ENCODE measurements around the gene NTM. TPM values are rescaled to one million over a fixed set of nuclear protein-coding genes. Genes with fewer than 3 reads are reported as not detected.

The NTM gene
- total RNA-seq, 4 donors from 2014 or later, result 0.21 to 3.2 (median 0.84) TPM

DNA sequence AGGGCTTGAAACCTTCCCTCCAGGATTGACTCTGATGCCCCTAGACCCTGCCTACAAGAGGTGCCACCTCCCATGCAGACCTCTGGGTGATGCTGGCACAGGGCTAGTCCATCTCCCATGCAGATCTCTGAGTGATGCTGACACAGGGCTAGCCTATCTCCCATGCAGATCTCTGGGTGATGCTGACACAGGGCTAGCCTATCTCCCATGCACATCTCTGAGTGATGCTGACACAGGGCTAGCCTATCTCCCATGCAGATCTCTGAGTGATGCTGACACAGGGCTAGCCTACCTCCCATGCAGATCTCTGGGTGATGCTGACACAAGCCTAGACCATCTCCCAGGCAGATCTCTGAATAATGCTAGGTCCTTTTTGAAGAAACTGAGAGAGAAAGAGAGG, 321.7 kb downstream of the NTM start:
- Histone ChIP-seq H3K9me3 (no peaks in the 10 kb centered on the region), H3K27ac (no peak overlapping the region), H3K4me1 (peaks cover 0 to 28% (median 15%) of the 10 kb centered on the region in 3 donors), H3K36me3 (no peaks in the 10 kb centered on the region), H3K4me3 (no peak overlapping the region), H3K27me3 (peaks cover 0 to 93% (median 0%) of the 10 kb centered on the region in 4 donors)
- no peak for DNase-seq
- TF ChIP-seq, protein P1, sequence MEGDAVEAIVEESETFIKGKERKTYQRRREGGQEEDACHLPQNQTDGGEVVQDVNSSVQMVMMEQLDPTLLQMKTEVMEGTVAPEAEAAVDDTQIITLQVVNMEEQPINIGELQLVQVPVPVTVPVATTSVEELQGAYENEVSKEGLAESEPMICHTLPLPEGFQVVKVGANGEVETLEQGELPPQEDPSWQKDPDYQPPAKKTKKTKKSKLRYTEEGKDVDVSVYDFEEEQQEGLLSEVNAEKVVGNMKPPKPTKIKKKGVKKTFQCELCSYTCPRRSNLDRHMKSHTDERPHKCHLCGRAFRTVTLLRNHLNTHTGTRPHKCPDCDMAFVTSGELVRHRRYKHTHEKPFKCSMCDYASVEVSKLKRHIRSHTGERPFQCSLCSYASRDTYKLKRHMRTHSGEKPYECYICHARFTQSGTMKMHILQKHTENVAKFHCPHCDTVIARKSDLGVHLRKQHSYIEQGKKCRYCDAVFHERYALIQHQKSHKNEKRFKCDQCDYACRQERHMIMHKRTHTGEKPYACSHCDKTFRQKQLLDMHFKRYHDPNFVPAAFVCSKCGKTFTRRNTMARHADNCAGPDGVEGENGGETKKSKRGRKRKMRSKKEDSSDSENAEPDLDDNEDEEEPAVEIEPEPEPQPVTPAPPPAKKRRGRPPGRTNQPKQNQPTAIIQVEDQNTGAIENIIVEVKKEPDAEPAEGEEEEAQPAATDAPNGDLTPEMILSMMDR (IDR thresholded peaks at IDR 0.05), result no peak
- TF ChIP-seq POLR2A (IDR thresholded peaks at IDR 0.05), result no peak
- intact Hi-C loops (cut with DNase I), result no loop called here

- WGBS, 2 donors, result 54 to 60% methylated on average over 1 of the region's 1 CpG
- H3K36me3 ChIP-seq, result no peaks in the 10 kb centered on the region
- H3K27me3 ChIP-seq, result peaks cover 0 to 87% (median 0%) of the 10 kb centered on the region in 4 donors
Measured at GRCh38 chr11:131692961-131693360, 322.5 kb downstream of the NTM start.

DNA sequence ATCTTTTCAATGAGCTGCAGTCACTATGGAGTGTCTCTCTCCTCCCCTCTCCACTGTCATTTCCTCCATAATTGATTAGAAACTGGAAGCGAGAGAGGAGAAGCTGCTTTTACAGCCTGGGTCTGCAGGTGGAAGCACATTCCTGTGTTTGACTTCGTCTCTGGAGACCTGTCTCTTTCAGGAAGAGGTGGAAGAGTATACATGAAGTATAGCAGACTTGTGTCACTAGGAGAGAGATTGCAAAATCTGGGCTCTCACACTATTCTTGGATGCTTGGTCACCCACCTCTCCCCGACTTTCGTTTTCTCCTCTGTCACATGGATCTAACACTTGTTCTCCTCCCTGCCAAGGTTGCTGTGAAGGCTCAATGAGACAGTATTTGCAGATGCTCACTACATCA, 323.3 kb downstream of the NTM start:
- H3K4me1 ChIP-seq, result peaks cover 0 to 19% (median 10%) of the 10 kb centered on the region in 3 donors
- 43 to 71% methylated on average over 3 to 4 of the region's 4 CpGs for WGBS, 2 donors

More at GRCh38 chr11:131692961-131693360, 322.5 kb downstream of the NTM start:
- intact Hi-C loops (cut with DNase I), result no loop called here
- DNase-seq, result no peak
- Histone ChIP-seq H3K9me3 (no peaks in the 10 kb centered on the region), H3K4me3 (no peak overlapping the region), H3K4me1 (peaks cover 0 to 25% (median 15%) of the 10 kb centered on the region in 3 donors), H3K27ac (no peak overlapping the region)
- no peak for TF ChIP-seq POLR2A (IDR thresholded peaks at IDR 0.05)
- TF ChIP-seq, protein P1 (IDR thresholded peaks at IDR 0.05), result no peak

DNA sequence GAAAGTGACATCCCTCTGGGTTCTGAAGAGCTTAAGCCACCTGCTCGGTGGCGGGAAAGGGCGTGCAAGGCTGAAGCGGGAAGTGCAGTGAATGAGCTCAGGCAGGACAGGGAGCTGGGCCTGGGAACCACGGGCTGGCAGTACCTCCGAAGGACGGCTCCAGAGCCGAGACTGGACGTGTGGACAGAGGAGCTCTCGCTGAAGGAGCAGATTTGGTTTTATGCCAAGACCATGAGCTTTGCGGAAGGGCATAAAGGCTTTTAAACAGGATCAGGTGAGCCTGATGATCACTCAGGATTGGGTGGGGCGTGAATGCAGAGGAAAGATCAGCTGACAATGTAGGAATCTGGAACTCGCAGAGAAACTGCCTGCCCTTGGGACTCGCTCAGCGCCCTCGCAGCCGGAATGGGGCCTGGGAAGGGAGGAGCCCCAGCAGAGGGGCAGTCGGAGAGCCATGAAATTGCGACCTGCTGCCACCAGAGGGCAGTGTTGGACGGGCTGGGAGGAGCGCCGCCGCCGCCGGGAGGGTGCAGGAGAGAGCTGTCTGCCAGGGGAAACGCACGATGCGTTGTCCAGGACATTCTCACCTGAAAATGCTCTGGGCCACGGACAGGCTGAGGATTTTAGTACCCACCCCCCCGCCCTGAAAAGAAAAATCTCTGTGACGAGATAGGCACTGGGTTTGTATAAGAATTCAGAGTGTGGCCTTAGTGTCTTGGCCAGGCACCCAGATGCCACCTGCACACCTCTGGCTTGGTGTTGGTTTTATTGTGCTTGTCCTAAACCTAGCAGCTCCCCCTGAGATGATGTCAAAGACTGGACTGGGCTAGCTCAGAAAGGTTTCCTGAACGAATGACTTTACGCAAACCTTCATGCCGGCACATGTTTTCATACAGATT, 324.4 kb downstream of the NTM start:
- Histone ChIP-seq H3K4me3 (peak overlapping the region in 1 of 4 donors; percentile 40), H3K36me3 (no peaks in the 10 kb centered on the region), H3K4me1 (peaks cover 0 to 19% (median 10%) of the 10 kb centered on the region in 3 donors), H3K27me3 (peaks cover 0 to 82% (median 0%) of the 10 kb centered on the region in 4 donors), H3K27ac (no peak overlapping the region), H3K9me3 (no peaks in the 10 kb centered on the region)
- DNase-seq, result no peak
- intact Hi-C loops (cut with DNase I), result no loop called here
- no peak for TF ChIP-seq POLR2A (IDR thresholded peaks at IDR 0.05)
- TF ChIP-seq, protein P1 (IDR thresholded peaks at IDR 0.05), result peak; percentile 76 to 87 (median 83)
- 21 to 28% methylated on average over 21 to 34 of the region's 34 CpGs for WGBS, 2 donors

More for the DNA sequence above, 323.3 kb downstream of the NTM start:
- no peak overlapping the region for H3K27ac ChIP-seq
- no peaks in the 10 kb centered on the region for H3K9me3 ChIP-seq
- intact Hi-C loops (cut with DNase I), result no loop called here
- no peaks in the 10 kb centered on the region for H3K36me3 ChIP-seq
- DNase-seq, result no peak
- peaks cover 0 to 87% (median 0%) of the 10 kb centered on the region in 4 donors for H3K27me3 ChIP-seq
- no peak for TF ChIP-seq POLR2A (IDR thresholded peaks at IDR 0.05)
- H3K4me3 ChIP-seq, result no peak overlapping the region

DNA sequence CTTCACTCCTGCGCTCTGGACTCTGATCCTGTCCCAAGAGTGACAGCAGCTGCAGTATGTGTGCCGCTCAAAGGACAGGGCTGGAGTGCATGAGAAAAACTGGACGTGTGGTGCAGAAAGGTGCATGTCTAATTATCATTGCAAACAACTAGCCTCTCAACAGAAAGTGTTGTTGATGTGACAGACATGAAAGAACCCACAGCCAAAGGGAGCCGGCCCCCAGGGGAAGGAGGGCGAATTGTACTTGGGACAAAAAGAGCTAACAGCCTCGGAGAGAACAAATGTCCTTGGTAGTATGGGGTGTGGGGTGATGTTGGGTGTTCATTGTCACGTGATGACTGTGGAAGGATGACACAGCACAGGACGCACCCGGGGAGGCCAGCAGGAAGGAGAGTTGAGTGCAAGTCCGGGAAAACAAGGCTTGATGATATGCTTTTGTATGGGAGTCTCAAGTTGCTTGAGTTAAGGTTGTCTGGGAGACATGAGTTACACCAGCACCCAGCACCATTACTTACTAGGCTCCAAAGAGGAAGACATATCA, 325.5 kb downstream of the NTM start:
- H3K4me3 ChIP-seq, result no peak overlapping the region
- DNase-seq, result no peak
- TF ChIP-seq POLR2A (IDR thresholded peaks at IDR 0.05), result no peak
- TF ChIP-seq, protein P1 (IDR thresholded peaks at IDR 0.05), result no peak
- 74 to 82% methylated on average over 10 of the region's 10 CpGs for WGBS, 2 donors
- H3K9me3 ChIP-seq, result no peaks in the 10 kb centered on the region
- intact Hi-C loops (cut with DNase I), result no loop called here
- H3K27me3 ChIP-seq, result peaks cover 0 to 71% (median 0%) of the 10 kb centered on the region in 4 donors
- H3K4me1 ChIP-seq, result peaks cover 0 to 19% (median 10%) of the 10 kb centered on the region in 3 donors
- H3K27ac ChIP-seq, result no peak overlapping the region
- no peaks in the 10 kb centered on the region for H3K36me3 ChIP-seq

Data from esophagus squamous epithelium (tissue), 5 donors.